Activated CD8-positive, alpha-beta memory T cell treated with anti-CD3 and anti-CD28 coated beads for 48 hours (primary cell): Measurements from ENCODE around the gene ZNF423.

ENCODE experiments used
- DNase-seq, 3 experiments: peaks; one replicate each; pipeline ENCODE4 v3.0.0-alpha.2; 2020; ENCODE audit warnings: low read depth in 2 of 3, low spot score in 2 of 3

Gene ZNF423

DNA sequence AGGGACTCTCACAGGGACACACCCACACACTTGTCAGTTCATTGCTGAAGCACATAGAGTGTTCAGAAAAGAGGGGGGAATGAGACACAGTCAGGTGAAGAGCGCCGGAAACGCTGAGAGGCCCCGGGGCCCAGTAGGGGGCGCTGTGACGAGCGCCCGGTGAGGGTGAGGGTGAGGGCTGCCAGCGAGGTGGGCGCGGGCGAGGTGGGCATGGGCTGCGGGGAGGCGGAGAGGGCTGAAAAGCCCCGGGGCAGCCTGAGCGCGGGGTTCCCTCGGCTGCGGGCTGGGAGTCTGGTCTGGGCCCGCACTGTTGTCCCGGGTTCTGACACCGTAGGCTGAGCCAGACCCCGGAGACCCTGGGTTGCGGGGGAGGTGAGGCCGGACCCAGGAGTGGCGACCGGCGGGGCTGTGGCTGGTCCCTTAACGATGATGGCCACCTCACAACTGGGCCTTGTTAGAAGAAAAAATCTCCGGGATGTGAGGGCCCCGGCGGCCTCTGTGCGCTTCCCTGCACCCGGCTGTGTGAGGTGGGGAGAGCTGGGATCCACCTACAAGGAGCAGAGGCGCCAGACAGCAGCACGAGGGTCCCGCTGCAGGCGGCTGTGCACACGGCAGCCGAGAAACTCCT, 390.9 kb downstream of the ZNF423 start:
- no peak for DNase-seq

DNA sequence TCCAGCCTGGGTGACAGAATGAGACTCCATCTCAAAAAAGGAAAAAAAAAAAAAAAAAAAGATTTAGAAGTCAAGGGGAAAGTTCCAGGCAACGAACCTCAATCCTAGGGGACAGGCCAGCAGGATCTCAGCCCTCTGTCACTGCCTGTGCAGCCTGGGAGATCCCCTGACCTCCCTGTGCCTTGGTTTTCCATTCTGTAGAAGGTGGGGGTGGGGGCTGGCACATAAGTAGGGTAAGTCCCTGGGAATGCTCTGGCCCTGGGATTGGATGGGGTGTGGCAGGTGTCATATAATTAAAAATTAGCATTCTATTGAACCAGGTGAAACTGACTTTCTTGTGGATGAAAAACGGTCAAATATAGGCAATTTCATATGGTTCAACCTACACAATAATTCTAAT, 391.8 kb downstream of the ZNF423 start:
- no peak for DNase-seq

GRCh38 chr16:49463529-49463928, 392.4 kb downstream of the ZNF423 start:
- peak in 2 of 3 experiments; percentile 14 to 18 for DNase-seq

DNA sequence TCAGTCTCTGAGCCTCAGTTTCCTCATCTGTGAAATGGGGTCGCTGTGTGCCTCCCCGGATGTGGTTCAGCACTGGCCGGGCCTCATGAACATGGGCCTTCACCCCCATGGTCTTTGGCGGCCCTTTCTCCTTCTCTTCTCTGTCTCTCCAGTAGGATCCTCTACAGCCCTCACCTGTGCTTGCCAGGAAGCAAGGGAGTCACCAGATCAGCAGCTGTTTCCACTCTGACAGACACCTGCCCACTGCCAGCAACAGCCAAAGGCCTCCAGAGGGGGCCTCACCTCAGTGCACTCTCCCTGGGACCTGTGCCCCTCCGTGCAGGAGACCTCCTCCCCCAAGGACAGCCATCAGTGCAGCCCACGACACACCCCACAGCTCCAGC, 392.9 kb downstream of the ZNF423 start:
- no peak for DNase-seq

DNA sequence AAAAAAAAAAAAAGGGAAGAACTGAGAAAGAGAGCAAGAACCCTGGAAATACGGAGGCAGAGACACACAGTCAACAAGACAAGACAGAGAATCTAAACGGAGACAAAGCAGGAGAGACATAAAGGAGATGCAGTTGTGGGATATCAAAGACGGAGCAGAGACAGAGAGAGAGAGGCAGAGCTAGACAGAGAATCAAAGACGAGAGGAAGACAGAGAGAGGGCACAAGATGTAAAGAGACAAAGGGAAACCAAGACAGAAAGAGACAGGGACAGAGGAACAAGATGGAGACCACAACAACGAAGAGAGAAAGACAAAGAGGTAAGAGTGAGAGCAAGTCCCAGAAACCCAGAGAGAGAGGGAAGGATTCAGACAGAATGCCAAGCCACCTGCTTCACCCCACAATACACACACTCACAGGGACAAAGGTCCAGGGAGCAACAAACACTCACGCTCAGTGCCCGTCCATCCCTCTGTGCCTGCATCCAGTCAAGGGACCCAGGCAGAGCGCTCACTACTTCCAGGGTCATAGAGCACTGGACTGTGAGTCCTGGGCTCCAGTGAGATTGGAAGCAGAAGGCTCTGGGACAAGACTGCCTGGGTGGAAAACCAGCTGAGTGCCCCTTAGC, 393.4 kb downstream of the ZNF423 start:
- DNase-seq: no peak

DNA sequence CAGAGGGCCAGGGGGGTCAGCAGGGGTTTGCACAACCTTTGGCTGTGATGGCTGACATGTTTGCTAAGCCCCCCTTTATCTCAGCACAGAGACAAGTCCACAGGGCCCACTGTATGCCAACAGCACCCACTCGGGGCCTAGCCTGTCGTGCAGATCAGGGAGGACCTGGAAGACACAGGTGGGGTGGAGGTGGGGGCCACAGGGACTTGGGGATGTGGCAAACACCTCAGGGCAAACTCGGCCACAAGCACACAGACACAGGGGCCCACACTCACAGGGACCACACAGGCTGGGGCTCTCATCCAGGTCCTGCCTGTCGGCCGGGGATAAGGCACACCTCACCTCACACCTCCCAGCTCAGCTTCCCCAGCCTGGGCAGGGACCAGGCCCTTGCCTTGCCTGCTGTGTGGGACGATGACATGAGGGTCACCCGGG, 394.4 kb downstream of the ZNF423 start:
- DNase-seq: no peak

DNA sequence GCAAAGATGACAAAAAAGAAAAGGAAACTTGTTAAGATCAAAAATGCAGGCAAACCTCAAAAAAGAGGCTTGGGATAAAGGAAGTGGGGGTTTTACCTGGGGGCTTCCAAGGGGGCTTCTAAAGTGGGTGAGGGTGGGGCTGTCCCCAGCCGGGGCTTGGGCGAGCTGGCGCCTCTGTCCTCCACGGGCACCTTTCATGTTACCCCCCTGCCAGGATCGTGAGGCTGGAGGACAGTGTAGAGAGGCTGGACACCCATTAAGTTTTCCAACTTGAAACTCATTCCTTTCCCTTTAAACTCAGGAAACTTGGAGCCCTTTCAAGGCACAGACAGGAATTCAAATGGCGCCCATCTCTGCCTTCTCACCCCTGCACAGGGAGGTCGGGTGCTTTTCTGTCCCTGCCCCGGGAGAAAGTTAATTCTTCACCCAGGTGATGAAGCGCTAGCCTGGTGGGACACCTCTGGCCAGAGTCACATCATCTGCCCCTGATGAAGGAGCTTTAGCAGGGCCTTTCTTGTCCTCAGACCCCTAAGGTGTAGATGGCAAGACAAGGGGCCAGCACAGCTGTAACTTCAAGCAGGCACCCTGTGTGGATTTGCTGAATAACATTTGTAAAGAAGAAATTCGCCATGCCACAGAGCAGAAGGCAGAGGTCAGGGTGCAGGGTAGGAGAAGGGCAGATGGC, 395.0 kb downstream of the ZNF423 start:
- no peak for DNase-seq

DNA sequence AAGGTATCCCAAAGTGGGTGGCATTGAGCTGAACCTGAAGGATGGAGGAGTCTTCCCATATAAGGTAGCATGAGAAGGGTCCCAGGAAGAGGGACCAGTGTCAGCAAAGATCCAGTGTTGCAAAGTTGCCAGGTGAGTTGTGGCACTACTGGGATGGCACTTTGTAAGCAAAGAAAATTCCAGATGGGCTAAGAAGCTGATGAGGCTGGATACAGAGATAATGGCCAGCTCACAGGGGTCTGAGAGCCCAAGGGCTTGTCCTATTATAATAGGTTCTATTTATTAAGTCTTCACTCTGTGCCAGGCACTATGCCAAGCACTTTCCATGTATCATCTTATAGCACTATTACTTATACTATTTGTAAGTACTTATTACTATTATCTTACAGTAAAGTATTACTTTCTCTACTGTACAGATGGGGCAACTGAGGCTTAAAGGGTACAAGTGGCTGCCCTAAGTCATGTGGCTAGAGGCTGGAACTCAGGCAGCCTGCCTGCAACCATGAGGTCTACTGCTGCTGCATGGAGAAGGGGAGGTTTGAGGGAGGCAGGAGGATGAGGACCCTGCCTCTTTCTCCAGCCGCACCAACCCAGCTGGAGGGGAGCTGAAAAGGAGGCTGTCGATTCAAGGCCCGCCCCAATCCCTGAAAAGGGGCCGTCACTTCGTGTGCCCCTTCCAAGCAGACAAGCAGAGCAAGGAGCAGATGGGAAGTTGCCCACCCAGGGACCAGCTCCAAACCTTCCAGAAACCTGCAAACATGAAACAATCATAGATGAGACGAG, 395.8 kb downstream of the ZNF423 start:
- DNase-seq: no peak

DNA sequence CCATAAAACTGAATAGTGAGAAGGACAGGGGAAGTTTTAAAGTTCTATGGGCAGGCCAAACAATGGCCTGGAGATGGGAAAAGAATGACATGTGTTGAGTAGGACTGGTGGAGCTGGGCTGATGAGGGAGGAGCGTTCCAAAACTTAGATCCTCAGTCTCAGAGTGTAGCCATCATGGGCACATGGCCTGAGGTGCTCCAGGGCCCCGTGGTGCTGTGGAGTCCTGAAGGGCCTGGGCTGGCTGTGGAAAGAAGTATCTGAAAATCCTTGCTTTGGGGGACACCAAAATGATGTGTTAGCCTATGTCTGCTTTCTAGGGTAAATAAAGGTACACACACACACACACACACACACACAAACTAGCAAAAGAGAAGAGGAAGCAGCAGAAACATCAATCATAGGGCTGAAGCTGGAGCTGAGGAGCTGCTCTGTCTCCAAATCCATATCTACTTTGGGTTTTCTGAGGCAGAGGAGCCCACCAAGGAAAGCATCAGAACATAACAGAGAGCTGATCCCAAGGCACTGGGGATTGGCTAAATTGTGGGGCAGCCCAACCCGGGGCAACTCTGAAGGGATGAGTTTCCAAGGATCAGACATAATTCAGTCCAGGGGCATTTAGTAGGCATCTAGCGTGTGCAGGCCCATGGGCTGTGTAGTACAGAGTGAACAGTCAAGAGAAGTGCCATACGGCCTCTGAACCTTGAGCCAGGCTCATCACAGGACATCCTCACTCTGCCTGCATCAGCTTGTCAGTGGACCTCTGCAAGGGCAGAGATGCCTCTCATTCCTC, 397.1 kb downstream of the ZNF423 start:
- no peak for DNase-seq

GRCh38 chr16:49458243-49458642, 397.7 kb downstream of the ZNF423 start:
- no peak for DNase-seq

- no peak for DNase-seq
Measured at GRCh38 chr16:49457196-49457595, 398.7 kb downstream of the ZNF423 start.

DNA sequence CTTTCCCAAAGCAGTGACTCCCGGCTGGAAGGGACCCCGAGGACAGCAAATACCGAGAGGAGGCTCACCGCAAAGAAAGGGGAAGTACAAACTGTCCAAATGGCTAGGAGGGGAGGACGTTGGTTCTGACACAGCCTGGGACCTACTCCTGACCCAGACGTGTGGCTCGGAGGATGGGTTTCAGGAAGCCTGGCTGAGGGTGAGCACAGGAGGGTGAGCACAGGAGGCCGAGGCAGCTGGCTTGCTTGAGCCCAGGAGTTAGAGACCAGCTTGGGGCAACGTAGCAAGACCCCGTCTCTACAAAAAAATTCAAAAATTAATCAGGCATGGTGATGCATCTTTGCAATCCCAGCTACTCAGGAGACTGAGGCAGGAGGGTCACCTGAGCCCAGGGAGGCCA, 399.1 kb downstream of the ZNF423 start:
- DNase-seq: no peak

GRCh38 chr16:49455991-49456745, 399.7 kb downstream of the ZNF423 start:
- no peak for DNase-seq

DNA sequence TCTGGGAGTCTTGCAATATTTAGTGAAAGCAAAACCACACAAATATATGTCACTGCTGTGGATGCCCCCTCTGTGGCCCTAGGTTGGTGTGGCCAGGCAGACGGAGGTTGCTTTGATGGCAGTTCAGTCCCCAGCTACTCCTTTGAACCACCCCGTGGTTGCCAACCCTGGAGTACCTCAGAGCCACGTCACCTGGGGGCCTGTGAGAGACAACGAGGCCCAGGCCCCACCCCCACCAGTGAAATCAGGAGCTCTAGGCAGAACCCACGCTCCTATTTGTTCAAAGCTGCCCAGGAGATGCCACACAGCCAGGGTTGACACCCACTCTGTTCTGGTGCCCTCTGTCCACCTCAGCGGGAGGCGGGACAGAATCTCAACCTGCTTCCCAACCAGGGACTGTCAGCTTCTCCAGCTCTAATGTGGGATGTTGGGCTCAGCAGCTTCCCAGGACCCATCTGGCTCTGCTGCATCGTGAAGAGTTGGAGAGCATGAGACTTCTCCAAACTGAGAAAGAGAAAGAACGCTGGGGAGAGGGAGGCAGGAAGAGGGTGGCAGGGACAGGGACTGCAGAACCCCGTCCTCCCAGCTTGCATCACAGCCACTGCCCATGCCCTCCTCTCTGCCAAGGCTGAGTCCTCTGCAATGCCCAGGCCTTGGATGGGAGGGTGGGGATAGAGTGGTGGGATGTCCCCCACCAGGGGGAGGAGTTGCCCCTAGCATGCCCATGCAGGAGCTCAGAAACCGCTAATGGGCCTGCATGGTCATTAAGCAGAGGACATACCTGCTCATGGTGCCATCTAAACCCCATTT, 400.5 kb downstream of the ZNF423 start:
- no peak for DNase-seq

DNA sequence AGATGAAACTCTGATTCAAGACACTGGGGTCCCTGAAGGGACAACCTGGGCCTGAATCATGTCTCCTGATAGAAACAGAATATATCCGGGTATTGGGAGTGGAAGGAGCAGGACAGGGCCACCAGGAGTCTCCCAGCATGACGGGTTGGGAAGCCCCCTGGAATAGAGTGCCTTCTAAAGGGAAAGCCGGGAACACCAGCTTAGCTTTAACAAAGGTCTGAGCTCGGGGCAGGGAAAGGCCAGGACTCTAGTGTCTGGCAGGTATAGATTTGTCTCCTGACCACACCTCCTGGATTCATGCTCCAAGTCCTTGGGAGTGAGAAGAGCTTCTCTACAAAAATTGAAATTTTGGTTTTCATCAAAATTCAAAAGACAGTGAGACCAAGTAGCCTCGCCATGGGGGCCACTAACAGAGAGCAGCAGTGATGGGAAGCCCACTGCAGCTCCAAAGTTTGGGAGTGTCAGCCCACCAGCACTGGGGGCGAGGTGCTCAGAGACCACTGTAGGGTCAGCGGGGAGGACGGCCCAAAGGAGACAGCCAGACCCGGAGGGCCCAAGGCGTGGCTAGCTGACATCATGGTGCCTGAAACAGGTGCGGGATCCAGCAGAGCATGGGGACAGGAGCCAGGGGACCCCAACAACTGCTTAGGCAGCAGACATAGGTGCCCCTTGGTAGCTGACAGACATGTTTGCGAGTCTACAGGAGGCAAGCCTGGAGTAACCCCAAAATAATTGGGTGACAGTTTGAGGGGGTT, 401.3 kb downstream of the ZNF423 start:
- no peak for DNase-seq

- DNase-seq: no peak
Measured at GRCh38 chr16:49453983-49454382, 401.9 kb downstream of the ZNF423 start.

DNA sequence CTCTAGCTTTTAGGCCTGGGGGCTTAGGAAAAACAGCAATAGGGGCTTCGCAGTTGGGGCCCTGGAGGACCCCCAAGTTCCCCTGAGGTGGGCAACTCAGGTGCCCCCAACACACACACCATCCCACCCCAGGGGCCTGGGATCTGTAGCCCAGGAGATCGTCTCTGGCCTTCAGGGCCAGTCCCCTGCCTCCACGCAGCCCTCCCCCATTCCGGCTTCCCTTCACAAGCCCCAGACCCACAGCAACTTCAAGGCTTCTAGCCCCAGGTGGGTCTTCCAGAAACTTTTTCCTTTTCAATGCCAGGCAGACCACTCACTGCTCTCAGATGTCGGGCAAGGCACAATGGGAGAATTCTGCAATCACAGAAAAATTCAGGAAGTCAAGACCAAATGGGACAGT, 402.9 kb downstream of the ZNF423 start:
- DNase-seq: no peak

DNA sequence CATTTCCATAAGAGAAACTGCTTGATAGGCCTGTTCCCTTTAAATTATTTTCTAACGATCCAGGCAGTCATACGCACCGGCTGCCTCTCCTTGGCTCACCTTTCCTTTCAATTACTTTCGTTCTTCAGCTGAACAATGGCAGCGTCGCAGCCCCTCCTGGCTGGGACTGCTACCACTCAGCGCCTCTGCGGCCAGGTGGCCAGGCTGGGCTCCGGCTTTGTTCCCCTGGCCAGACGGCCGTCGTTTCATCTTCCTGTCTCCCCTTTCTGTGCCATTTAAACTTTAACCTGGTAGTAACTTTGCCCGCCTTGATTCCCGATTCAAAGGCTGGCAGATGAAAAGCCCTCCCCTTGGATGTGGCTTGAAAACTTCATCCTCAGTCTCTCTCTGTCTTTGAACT, 403.3 kb downstream of the ZNF423 start:
- DNase-seq: no peak

DNA sequence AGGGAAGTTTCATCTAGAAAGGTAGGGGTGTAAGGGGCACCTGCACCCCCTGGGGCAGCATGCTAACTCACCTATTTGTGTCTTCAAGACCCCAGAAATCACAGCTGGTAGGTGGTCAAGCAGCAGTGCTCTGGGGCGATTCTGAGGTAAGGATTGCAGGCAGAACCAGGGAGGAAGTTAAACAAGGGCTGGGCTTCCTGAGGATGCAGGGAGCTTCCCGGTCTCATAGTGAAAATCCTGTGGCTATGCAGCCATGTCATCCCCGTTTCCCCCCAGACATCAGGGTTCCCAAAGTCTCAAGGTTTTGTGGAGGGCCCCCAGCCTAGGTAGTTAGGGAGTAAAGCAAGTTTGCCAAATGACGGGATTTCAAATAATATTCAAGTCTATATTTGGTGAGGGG, 403.8 kb downstream of the ZNF423 start:
- no peak for DNase-seq
